HS-5 (cell line): ENCODE data around the gene LSM14B.
A peak's percentile ranks its signal among the peaks of the same experiment; 100 is the strongest.

Experiments
- DNase-seq: peaks from one replicate; pipeline ENCODE4 v3.0.0-alpha.2; 2012; ENCODE audit warnings: low read depth

LSM14B gene

DNA sequence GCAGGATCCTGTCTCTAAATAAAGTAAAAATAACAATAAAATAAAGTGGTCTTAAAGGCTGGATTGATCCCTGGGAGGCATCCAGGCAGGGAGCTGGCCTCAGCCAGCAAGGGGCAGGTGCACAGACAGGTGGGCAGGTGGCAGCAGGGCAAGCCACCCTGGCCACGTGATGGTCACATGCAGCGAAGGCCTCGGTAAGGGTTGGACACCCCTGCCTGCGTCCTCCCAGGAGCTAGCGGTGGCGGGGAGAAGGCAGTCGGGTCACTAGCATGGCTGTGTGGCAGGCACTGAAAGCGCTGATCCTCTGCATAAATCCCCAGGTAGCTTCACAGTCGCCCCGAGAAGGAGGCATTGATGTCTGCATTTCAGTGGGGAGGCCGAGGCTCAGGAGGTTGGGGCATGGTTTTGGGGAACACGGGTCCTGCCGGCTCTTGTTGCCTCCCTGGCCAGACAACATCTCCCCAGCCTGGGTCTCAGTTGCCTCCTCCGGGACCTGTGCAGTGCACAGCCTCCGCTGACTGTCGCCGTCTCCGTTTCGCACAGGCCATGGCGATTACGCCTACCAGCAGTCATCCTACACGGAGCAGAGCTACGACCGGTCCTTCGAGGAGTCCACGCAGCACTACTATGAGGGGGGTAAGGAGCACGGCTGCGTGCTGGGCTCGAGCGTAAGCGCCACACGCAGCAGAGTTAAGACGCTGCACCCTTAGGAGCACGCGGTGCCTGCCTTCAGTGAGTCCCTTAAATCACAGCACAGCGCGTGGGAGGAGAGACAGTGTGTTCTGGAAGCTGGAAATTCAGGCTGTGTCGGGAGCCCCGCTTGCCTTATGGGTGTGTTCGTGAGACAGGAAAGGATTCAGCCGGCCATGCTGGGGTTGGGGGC lies 42.8 kb downstream of the LSM14B start:
- DNase-seq, result no peak

DNA sequence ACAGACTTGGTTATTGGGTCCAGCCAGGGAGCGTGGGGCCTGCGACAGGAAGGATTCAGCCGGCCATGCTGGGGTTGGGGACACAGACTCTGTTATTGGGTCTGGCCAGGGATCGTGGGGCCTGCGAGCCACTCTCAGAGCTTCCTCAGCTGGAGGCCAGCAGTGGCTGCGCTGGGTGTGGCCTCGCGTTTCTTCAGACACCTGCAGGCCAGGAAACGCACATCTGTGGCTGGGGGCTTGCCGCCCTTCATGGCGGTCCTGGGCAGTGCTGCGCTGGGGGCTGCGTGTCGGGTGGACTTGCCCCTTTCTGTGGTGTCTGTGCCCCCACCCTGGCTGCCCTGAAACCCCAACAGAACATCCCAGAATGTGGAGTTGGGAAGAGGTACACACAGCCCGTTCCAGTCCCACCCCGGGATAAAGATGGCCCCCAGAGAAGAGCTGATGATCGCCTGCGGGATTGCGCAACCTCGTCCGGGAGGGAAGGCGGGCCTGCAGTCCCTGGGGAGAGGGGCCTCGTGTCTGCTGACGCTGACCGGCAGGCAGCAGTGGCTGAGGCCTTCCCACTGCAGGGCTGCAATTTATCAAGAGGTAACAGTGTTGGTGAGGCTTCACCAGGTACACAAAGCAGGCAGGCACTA lies 43.6 kb downstream of the LSM14B start:
- no peak for DNase-seq

DNA sequence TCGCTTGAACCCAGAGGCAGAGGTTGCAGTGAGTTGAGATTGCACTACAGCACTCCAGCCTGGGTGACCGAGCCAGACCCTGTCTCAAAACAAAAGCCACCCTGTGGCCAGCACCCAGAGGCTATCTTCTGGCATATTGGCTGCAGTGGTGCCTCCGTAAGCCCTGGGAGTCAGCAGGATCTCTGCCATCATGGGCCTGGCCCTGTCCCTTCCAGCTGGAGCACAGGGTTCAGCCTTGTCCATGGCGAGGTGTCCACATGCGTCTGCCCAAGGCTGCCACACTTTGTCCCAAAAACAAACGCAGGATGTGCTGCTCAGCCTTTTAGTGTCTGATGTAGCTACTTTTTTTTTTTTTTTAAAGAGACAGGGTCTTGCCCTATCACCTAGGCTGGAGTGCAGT lies 45.2 kb downstream of the LSM14B start:
- DNase-seq, result no peak

DNA sequence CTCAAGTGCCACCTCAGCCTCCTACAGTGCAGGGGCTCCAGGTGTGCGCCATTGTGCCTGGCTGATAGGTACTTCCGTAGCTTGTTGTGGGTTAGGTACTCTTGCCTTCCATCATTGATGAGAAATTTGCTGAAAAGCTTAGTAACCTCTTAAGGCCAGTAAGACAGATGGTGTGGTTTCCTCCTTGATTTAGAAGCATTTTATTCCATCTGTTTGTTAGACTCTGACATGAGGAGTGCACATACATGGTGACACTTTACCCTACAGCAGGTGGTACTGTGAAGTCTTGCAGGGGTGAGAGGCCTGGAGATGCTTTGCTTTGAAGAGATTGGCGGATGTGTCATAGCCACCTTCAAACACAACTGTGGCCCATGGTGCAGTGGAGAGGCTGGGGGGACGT lies 45.8 kb downstream of the LSM14B start:
- no peak for DNase-seq

DNA sequence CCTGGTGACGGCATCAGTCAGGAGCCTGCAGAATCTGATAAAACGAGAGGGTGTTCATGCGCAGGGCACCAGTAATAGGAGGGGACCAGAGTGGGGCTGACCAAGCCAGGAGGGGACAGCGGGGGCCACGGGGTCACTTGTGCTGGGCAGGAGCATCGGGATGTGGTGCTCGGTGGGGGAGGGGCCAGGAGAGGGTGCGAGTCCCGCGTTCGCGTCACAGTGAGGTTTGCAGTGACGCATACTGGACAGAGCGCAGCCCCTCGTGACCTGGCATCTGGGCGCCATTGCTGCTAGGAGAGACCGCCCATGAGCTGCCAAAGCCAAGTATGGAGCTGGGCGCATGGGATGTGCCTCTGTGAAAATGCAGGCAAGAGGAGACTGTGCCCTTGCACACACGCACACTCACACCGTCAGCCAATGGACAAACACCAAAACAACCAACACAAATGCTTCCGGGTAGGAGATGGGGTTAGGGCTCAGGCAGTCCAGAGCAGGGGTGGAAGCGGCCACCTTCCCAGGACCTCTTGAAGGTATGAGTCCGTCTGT lies 46.7 kb downstream of the LSM14B start:
- DNase-seq, result no peak

DNA sequence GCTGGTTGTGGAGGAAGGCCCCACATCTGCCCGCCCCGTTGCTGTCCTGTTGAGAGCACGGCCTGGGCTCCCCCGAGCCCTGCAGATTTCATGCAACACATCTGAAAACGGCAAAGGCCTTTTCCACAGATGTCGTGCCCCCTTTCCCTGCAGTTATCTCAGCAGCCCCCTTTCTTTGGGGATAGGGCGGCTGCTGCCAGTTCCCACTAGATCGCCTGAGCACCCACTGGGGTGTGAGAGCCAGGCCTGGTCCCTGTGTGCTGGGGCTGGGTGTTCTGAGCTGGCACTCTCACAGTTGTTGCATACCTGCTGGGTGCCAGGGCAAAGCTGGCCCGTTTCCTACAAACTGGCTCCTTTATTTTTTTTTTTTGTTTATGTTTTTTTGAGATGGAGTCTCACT lies 48.3 kb downstream of the LSM14B start:
- no peak for DNase-seq

DNA sequence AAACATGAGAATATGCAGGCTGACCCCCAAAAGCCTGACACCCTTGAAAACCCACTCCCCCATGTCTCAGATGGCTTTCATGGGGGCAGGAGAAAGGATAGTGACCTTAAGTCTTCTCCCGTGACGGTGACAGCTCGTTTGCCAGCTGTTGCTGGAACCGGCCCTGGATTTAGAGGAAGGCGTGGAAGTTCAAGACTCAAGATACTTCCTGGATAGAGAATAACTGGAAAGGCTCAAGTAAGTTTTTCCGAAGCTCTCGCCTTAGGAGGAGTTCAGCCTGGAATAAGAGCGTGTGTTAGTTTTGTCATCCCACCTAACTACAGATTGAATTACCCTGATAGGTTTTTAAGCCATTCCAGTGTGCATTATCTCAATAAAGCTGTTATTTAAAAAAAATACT lies 49.0 kb downstream of the LSM14B start:
- no peak for DNase-seq

DNA sequence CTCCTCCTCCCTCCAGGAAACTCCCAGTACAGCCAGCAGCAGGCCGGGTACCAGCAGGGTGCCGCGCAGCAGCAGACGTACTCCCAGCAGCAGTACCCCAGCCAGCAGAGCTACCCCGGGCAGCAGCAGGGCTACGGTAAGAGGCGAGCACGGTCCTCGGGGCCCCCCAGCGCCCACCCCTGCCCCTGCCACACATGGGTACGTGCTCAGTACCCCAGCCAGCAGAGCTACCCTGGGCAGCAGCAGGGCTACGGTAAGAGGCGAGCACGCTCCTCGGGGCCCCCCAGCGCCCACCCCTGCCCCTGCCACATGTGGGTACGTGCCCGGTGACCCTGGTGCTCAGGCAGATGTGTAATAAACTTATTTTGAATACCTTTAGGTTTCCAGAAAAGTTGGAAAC lies 50.4 kb downstream of the LSM14B start:
- no peak for DNase-seq

DNA sequence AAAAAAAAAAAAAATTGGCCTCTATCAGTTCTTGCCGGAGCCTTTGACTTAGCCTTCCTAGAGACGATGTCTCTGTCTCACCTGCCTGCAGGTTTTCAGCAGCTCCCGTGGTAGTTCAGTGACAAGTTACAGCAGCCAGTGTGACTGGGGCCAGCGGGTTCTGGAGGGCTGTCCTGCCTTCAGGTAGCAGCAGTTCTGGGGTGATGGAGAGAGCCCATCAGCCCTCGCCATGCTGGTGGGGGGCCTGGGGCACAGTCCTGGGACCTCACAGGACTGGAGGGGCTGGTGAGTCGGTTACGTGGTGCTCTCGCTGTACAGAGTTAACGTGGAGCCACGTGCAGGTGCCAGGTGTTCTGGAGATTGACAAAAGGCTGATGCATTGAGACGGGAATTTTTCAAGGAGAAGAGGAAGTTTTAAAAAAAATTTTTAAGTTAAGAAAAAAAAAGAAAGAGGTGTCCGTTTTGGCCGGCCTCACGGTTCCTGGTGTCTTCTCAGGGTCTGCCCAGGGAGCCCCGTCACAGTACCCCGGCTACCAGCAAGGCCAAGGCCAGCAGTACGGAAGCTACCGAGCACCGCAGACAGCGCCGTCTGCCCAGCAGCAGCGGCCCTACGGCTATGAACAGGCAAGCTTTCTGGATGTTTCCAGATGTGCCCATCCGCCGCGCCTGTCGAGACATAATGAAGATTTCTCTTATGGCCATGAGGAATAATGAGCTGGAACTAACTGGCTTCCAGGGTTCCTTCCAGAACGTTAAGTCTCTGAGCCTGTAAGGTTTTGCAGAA lies 51.9 kb downstream of the LSM14B start:
- no peak for DNase-seq

DNA sequence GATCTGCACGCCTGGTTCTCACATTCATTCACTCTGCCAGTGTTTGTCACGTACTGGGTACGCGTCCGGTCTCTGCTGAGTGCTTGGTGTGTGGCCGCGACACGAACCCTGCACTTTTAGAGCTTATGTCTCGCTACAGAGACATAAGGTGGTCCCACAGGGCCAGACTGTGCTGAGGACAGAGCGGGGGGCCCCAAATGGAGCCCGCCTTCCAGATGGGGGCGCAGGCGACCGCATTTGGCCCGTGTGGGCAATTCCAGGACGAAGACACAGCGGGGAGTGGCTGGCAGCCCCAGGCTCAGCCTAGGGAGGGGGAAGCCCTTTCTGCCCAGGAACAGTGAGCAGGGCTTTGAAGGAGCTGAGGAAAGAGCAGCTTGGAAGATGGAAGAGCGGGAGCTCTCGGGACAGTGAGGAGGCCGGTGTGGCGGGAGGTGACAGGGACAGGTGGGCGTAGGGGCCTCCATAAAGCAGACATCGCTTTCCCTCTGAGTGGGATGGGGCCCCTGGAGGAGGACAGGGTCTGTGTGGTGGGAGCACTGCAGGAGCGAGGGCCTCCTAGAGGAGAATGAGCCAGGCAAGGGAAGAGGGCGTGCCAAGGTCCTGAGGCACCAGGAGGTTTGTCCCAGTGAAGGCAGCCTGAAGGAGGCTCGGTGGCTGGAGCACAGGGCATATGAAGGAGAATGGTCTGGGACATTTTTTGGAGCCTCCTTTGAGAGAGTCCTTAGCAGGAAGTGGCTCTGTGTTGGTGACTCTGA lies 52.8 kb downstream of the LSM14B start:
- no peak for DNase-seq

DNA sequence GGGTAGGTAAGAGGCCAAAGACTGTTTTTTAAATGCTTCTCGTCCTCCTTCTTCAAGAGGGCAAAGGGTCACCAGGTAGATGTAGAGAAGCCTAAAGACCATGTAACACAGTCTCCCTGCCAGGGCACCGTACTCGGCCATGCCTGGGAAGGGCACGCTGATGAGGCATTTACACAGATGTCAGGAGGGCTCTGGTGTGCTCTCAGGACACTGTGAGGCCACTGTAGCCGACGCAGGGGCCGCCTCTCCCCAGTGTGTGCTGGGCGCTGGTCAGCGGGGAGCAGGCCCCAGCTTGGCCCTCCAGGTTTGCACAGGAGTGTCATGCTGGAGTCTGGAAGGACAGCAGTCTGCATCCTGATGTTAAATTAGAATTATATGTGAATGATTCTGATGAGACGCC lies 53.4 kb downstream of the LSM14B start:
- no peak for DNase-seq

DNA sequence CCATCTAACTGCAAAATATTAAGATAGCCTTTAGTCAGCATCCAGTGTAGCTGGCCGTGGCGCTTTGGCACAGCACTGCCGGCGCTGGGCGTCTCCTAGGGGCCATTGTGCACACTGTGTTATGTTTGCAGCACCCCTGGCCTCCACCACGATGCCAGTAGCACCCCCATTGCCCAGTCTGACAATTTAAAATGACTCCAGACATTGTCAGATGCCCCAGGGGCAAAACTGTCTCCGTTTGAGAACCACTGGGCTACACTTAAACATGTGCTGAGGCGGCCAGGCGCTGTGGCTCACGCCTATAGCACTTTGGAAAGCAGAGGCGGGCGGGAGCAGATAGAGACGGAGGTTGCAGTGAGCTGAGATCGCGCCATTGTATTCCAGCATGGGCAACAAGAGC lies 54.6 kb downstream of the LSM14B start:
- no peak for DNase-seq

DNA sequence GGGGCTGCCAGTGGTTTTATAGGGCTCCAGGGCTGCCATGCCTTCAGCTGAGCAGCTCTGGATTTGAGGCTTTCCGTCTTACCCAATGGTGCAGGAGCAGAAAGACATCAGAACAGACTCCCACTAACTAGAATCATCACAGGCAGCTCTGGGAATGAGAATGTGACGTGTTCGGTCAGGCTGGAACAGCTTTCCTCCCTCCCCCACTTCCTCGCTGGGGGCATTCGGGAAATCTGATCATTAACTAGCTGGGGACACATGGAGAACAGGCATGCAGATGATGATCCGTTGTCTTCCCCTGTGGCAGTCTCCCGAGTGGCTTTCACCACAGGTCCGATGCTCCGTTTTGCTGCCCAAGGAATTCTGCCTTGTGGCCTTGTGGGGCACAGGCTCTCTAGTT lies 55.0 kb downstream of the LSM14B start:
- no peak for DNase-seq

DNA sequence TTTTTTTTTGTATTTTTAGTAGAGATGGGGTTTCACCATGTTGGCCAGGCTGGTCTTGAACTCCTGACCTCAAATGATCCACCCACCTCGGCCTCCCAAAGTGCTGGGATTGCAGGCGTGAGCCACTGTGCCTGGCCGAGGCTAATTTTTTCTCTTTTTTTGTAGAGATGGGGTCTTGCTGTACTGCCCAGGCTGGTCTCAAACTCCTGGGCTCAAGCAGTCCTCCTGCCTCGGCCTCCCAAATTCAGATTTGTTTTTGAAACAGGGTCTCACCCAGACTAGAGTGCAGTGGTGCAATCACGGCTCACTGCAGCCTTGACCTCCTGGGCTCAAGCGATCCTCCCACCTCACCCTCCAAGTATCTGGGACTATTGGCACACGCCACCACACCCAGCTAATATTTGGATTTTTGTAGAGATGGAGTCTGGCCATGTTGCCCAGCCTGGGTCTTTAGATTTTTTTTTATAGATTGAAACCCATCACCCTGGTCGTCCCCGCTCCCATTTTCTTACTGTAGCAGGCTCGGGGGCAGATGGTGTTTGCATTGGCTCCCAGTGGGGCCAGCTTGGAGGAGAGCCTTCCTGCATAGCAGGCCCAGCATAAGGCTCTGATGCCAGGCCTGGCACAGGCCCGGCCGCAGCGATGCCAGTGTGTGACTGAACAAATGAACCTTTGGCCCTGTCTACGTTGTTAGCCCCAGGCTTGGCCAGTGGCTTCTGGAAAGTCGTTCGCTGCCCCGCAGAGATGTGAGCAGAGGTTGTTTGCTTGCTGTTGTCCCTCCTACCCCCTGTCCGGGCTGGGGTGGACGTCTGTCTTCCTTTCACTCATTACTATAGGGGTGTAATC lies 56.3 kb downstream of the LSM14B start:
- no peak for DNase-seq

DNA sequence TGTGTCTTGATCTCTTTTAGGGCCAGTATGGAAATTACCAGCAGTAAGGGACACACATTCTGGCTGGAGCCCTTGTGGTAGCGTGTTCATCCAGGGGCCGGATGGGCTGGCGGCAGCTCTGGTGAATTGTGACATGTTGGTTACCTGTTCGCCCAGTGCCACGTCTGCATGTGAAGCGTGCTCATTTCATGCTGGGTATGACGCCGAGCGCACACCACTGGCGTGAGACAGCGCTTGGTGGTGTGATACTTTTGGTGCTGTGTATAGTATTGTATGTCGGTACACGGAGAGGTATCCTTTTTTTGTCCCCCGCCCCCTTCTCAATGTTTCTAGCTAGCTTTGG lies 56.9 kb downstream of the LSM14B start:
- no peak for DNase-seq

DNA sequence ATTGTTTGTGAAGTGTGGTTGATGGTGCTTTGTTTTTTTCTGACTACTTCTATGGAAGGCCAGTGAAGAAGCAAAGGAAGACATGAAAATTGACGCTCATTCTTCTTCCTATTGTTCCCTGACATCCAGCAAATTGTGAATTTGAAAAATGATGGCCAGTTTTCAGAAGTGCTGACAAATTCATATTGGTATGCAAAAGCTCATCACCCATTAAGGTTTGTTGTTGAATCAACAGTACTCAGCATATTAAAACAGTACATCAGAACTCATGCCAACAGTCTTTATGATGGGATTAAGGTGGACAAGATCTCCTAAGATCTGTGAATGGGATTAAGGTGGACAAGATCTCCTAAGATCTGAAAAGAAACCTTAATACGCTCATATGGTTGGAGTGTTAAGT lies 59.5 kb downstream of the LSM14B start:
- DNase-seq, result no peak

DNA sequence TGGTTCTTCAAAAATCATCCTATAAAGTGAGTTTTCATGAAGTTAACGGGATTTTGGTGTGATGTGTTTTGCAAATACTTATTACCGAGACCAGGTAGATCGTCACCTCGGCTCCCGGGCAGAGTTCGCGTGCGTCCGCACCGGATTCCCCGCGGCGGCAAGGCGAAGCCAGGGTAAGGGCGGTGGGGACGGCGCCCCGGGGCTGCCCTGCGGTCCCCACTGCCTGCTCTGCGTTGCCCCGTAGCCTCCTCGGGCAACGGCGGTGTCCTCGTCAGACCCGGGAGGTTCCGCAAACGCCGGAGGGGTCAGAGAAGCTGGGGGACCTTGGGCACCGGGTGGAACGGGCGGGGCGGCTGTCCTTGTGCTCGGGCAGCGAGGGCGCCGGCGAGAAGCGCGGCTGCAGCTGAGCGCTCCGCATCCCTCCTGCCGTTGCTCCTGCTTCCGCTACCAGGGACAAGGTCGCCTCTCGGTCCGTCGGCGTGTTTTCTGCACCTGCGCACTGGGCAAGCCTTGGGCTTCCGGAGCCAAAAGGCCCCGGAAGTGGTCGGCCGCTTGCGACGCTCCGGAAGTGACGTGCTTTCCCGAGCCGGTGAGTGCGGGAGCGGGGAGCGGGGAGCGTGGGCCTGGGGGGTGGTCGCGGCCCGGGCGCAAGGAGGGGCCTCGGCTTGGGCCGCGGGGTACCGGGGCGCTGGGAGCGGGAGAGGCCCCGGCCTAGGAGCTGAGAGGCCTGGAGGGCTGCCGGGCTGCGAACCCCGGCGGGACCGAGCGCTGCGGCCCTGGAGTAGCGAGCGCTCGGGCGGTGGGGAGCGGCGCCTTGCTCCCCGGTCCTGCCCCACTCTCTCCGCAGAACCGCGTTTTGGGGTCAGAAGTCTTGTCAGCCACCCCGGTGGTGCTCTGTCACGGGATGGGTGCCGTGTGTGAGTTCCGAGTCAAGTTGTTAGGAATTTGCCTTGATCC lies 60.5 kb downstream of the LSM14B start, which contains the start of gene MTG2:
Gene MTG2 (plus strand): TSS at position 560 of the 957 bp plus-strand sequence. CDS start 10,393 bp downstream, outside the sequence.
- DNase-seq, result peak; percentile 85

DNA sequence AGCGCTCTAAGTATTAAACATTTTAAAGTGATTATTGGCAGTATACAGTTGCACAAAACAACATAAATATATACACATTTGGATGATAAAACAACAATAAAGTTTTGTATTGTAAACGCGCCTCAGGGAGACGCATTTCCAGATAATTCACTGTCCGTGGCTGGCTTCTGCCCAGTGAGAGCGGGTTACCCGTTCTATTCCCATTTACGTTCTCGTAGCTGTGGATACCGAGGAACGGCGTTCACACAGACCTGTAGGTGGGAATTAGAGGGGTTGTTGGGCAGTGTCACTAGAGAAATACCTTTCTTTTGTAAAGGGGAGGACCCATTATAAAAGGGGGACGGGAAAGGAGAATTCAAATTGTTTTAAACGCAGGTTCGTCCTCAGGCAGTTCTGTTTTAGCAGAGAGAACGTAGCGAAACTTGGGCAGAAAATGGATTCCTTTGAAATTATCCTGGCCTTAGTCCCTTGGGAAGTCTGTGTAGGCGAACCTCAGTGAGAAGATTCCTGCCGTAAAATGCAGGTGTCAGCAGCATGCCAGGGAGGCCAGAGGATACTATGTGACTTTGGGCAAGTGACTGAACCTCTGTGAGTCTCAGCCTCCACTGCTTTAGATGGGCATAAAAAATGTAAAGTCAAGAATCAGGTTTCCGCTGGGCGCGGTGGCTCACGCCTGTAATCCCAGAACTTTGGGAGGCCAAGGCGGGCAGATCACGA lies 61.3 kb downstream of the LSM14B start:
- DNase-seq, result no peak
